SH-SY5Y (cell line): ENCODE results near the gene FAM81A.

Experiments used
- GATA2 ChIP-seq: IDR thresholded peaks from 2 replicates; pipeline ENCODE4 v1.6.1; 2011; ENCODE audit warnings: mild to moderate bottlenecking, low read depth, low read length
- GATA3 ChIP-seq: IDR thresholded peaks from 2 replicates; pipeline ENCODE4 v1.6.1; 2011; ENCODE audit warnings: low read depth, mild to moderate bottlenecking, low read length, moderate library complexity

DNA sequence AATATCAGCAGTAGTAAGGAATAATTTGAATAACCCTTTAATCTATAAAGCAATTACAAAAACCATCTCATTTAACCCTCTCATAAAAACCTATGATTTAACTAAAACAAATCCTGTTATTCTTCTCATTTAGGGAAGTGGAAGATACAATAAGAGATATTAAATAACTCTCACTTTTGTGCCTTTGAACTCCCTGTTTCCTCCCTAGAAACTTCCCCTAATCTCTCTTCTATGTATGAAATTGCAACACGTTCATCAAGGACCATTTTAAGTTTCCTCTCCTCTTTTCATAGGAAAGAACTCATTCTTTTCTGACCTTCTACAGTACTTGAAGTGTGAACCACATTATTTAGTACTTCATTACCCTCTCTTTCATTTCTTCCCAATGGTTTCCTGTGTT is 18.8 kb upstream of the FAM81A start:
- TF ChIP-seq GATA2 (no peak), GATA3 (no peak)
